ENCODE results near the gene NDOR1. TPM values are rescaled to one million over a fixed set of nuclear protein-coding genes. Genes with fewer than 3 reads are reported as not detected.

The NDOR1 gene
- total RNA-seq, 4 donors from 2014 or later: 8.1 to 18.6 (median 11.6) TPM

GRCh38 chr9:137174722-137175293 is 30.7 kb upstream of the NDOR1 start:
- intact Hi-C loops (cut with DNase I; ENCODE audit: low total_unique reads): loop anchor here (2.0 kb wide), 1 partner anchor 56 kb away; the partner anchor contains the start of gene SLC34A3
- DNase-seq (ENCODE audit: low spot score in 2 of 2): no peak
- 23 to 31% methylated on average over 13 to 29 of the region's 34 CpGs for WGBS, 2 donors
- TF ChIP-seq CTCF (IDR thresholded peaks at IDR 0.05) (no peak), POLR2A (IDR thresholded peaks at IDR 0.05) (no peak)
- H3K4me3 ChIP-seq (ENCODE audit: low read depth, poor library complexity, severe bottlenecking): no peak overlapping the region

- WGBS, 2 donors: 26 to 34% methylated on average over 7 to 19 of the region's 33 CpGs
- intact Hi-C loops (cut with DNase I; ENCODE audit: low total_unique reads): loop anchor here (2.0 kb wide), 1 partner anchor 55 kb away; the partner anchor contains the start of gene SLC34A3
- no peak overlapping the region for H3K4me3 ChIP-seq (ENCODE audit: low read depth, poor library complexity, severe bottlenecking)
- no peak for DNase-seq (ENCODE audit: low spot score in 2 of 2)
- TF ChIP-seq CTCF (IDR thresholded peaks at IDR 0.05) (no peak), POLR2A (IDR thresholded peaks at IDR 0.05) (no peak)
Measured at GRCh38 chr9:137175345-137175961, 30.0 kb upstream of the NDOR1 start.

- intact Hi-C loops (cut with DNase I; ENCODE audit: low total_unique reads): no loop called here
- 35 to 46% methylated on average over 17 of the region's 17 CpGs for WGBS, 2 donors
- TF ChIP-seq CTCF (IDR thresholded peaks at IDR 0.05): peak in 1 of 3 donors; percentile 29
- TF ChIP-seq POLR2A (IDR thresholded peaks at IDR 0.05): no peak
- DNase-seq (ENCODE audit: low spot score in 2 of 2): no peak
- H3K4me3 ChIP-seq (ENCODE audit: low read depth, poor library complexity, severe bottlenecking): no peak overlapping the region
Measured at GRCh38 chr9:137176302-137177182, 29.0 kb upstream of the NDOR1 start.

GRCh38 chr9:137178201-137178938 is 27.1 kb upstream of the NDOR1 start:
- no peak for TF ChIP-seq CTCF (IDR thresholded peaks at IDR 0.05)
- no peak for TF ChIP-seq POLR2A (IDR thresholded peaks at IDR 0.05)
- H3K4me3 ChIP-seq (ENCODE audit: low read depth, poor library complexity, severe bottlenecking): no peak overlapping the region
- DNase-seq (ENCODE audit: low spot score in 2 of 2): no peak
- 89 to 93% methylated on average over 11 to 23 of the region's 23 CpGs for WGBS, 2 donors
- intact Hi-C loops (cut with DNase I; ENCODE audit: low total_unique reads): no loop called here

- TF ChIP-seq POLR2A (IDR thresholded peaks at IDR 0.05): no peak
- no peak for TF ChIP-seq CTCF (IDR thresholded peaks at IDR 0.05)
- no peak for DNase-seq (ENCODE audit: low spot score in 2 of 2)
- WGBS, 2 donors: 91 to 94% methylated on average over 17 to 19 of the region's 19 CpGs
- intact Hi-C loops (cut with DNase I; ENCODE audit: low total_unique reads): no loop called here
- H3K4me3 ChIP-seq (ENCODE audit: low read depth, poor library complexity, severe bottlenecking): no peak overlapping the region
Measured at GRCh38 chr9:137178939-137179630, 26.4 kb upstream of the NDOR1 start.
